ENCODE data around the gene TCF4. TPM values are rescaled to one million over a fixed set of nuclear protein-coding genes. Genes with fewer than 3 reads are reported as not detected.

TCF4 gene
- total RNA-seq, 1 experiment from 2014 or later = 12.5 TPM

DNA sequence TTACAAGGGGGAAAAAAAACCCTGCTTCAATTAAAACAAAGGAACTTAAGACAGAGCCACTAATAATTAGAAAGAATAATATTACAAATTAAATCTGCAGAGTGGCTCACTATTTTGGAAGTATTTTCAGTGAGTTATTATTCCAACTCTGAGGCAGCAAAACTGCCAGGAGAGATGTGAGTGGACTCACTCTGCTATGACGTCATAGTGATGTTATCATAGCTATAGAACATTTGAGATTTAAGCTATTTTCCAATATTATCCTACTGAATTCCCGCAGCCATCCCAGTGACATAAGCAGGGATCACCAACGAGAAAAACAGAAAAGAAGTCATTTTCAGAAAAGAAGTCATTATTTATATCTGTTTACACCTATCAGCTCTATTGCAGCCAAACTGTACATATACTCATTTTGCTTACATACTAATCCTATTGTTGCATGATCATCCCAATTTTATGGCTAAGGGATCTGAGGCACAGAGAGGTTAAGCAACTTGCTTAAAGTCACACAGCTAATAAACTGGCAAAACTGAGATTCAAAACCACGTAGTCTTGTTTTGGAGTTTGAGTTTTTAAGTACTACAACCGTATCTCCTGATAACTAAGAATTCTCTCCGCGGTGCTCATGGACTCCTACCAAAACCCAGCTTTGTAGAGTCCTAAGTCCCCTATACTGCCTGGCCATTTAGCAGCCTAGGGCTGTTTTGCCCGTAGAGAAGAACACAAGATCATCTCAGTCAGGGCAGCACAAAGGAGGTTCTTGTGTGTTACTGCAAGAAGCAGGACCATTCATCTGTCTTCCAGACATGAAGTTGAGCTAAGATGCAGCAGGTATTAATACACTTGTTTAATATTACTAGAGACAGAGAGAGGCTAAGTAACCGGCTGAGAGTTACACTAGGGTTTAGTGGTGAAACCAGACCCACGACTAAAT lies 299.8 kb downstream of the TCF4 start:
- POLR2A ChIA-PET (ENCODE audit: unreplicated experiment) = no interaction called here
- H4K20me1 ChIP-seq (ENCODE audit: low read length) = no peaks in the 10 kb centered on the region

GRCh38 chr18:55287149-55287806 lies 300.7 kb downstream of the TCF4 start:
- no peaks in the 10 kb centered on the region for H4K20me1 ChIP-seq (ENCODE audit: low read length)
- no peak overlapping the region for H3K9ac ChIP-seq (ENCODE audit: low read length)
- intact Hi-C loops (cut with micrococcal nuclease) = no loop called here
- H3F3A ChIP-seq (ENCODE audit: low read length, unreplicated experiment) = no peaks in the 10 kb centered on the region
- no peak overlapping the region for H3K4me3 ChIP-seq (ENCODE audit: low read length)
- H3K79me2 ChIP-seq (ENCODE audit: low read length) = no peaks in the 10 kb centered on the region
- ChIA-PET POLR2A (ENCODE audit: unreplicated experiment) (no interaction called here), CTCF (interaction anchor here (0.7 kb wide), 1 partner anchor 933 kb away, joined by 3 read pairs; no protein-coding TSS in a partner anchor)
- no peak for TF ChIP-seq CTCF (conservative IDR thresholded peaks at IDR 0.05; ENCODE audit: low read depth, low read length)
- TF ChIP-seq EZH2 (IDR thresholded peaks at IDR 0.05; ENCODE audit: low read length, unreplicated experiment) = no peak
- no peak for TF ChIP-seq EZH2phosphoT487 (IDR thresholded peaks at IDR 0.05; ENCODE audit: borderline replicate concordance, low read length)
- no peaks in the 10 kb centered on the region for H3K4me1 ChIP-seq (ENCODE audit: insufficient read depth, low read length)
- H3K9me2 ChIP-seq (replicated peaks; ENCODE audit: low read length) = no peaks in the 10 kb centered on the region
- H2AFZ ChIP-seq (ENCODE audit: low read length) = no peak overlapping the region
- H3K4me2 ChIP-seq (ENCODE audit: low read length) = no peak overlapping the region
- H3K9me3 ChIP-seq (ENCODE audit: low read length) = no peaks in the 10 kb centered on the region
- no peaks in the 10 kb centered on the region for H3K36me3 ChIP-seq (ENCODE audit: low read depth, low read length)
- no peak overlapping the region for H3K27ac ChIP-seq (ENCODE audit: low read length)
- no TSS peak for BruUV-seq (replicated peaks)
- DNase-seq (no peak), ATAC-seq (no peak)
- H3K27me3 ChIP-seq (ENCODE audit: low read length) = no peaks in the 10 kb centered on the region

More for the DNA sequence above, 299.8 kb downstream of the TCF4 start:
- no peak overlapping the region for H3K9ac ChIP-seq (ENCODE audit: low read length)
- H3K79me2 ChIP-seq (ENCODE audit: low read length) = no peaks in the 10 kb centered on the region
- H3K9me3 ChIP-seq (ENCODE audit: low read length) = no peaks in the 10 kb centered on the region
- TF ChIP-seq CTCF (conservative IDR thresholded peaks at IDR 0.05; ENCODE audit: low read depth, low read length) (no peak), EZH2phosphoT487 (IDR thresholded peaks at IDR 0.05; ENCODE audit: borderline replicate concordance, low read length) (no peak), EZH2 (IDR thresholded peaks at IDR 0.05; ENCODE audit: low read length, unreplicated experiment) (no peak)
- no peak for DNase-seq
- BruUV-seq (replicated peaks) = no TSS peak
- H3K36me3 ChIP-seq (ENCODE audit: low read depth, low read length) = no peaks in the 10 kb centered on the region
- no peak overlapping the region for H3K27ac ChIP-seq (ENCODE audit: low read length)
- no peaks in the 10 kb centered on the region for H3K9me2 ChIP-seq (replicated peaks; ENCODE audit: low read length)
- no peaks in the 10 kb centered on the region for H3K27me3 ChIP-seq (ENCODE audit: low read length)
- no peaks in the 10 kb centered on the region for H3K4me1 ChIP-seq (ENCODE audit: insufficient read depth, low read length)
- CTCF ChIA-PET = no interaction called here
- H2AFZ ChIP-seq (ENCODE audit: low read length) = no peak overlapping the region
- no peaks in the 10 kb centered on the region for H3F3A ChIP-seq (ENCODE audit: low read length, unreplicated experiment)
- no peak overlapping the region for H3K4me2 ChIP-seq (ENCODE audit: low read length)
- intact Hi-C loops (cut with micrococcal nuclease) = no loop called here
- H3K4me3 ChIP-seq (ENCODE audit: low read length) = no peak overlapping the region
- ATAC-seq = no peak
